Activated naive CD4-positive, alpha-beta T cell treated with anti-CD3 and anti-CD28 coated beads, Interleukin-2, amount 50 U/mL, for 72 hours (primary cell): ENCODE measurements around the gene PLEKHN1. TPM values are rescaled to one million over a fixed set of nuclear protein-coding genes. Genes with fewer than 3 reads are reported as not detected.
"Not testable (repeated sequence)": the region's sequence is repeated elsewhere in the genome, so short reads cannot be mapped to it uniquely, and the experiment has no call there.

Source experiments
- ATAC-seq, 2 donors: fragments of 150-1000 bp; cut with Tn5 transposase; 2 replicates each; pipeline ENCODE4 v1.10.0; 2021; ENCODE audit warnings: mild to moderate bottlenecking in 2 of 2, moderate library complexity in 2 of 2
- DNase-seq, 2 donors: peaks; one replicate each; pipeline ENCODE4 v3.0.0; 2021 to 2022; ENCODE audit warnings: low spot score in 2 of 2
- H3K27ac Mint-ChIP-seq, 2 donors: one replicate each; pipeline ENCODE4 v1.8.0; 2022; ENCODE audit warnings: mild to moderate bottlenecking in 2 of 2, mixed read lengths in 2 of 2
- H3K36me3 Mint-ChIP-seq, 2 donors: one replicate each; pipeline ENCODE4 v1.8.0; 2022; ENCODE audit warnings: mixed read lengths in 2 of 2
- H3K9me3 Mint-ChIP-seq, 2 donors: one replicate each; pipeline ENCODE4 v1.8.0; 2022; ENCODE audit warnings: mixed read lengths in 2 of 2
- total RNA-seq, 2 donors: library from RNA; stranded (reverse); gene quantifications; one replicate each; pipeline ENCODE4 v1.2.3, GENCODE V29; 2022

PLEKHN1 gene
- total RNA-seq, 2 donors from 2014 or later: 1.9 to 5.0 TPM

GRCh38 chr1:1000357-1001056 lies 34.2 kb downstream of the PLEKHN1 start:
- ATAC-seq (peak; percentile 1 to 25), DNase-seq (peak; percentile 65 to 71)
- H3K36me3 Mint-ChIP-seq: no peaks in the 10 kb centered on the region
- no peak overlapping the region for H3K27ac Mint-ChIP-seq
- H3K9me3 Mint-ChIP-seq: no peaks in the 10 kb centered on the region

GRCh38 chr1:1001057-1001783 lies 34.9 kb downstream of the PLEKHN1 start:
- no peak for DNase-seq
- Mint-ChIP-seq H3K27ac (no peak overlapping the region), H3K9me3 (no peaks in the 10 kb centered on the region), H3K36me3 (no peaks in the 10 kb centered on the region)
- ATAC-seq: no peak

DNA sequence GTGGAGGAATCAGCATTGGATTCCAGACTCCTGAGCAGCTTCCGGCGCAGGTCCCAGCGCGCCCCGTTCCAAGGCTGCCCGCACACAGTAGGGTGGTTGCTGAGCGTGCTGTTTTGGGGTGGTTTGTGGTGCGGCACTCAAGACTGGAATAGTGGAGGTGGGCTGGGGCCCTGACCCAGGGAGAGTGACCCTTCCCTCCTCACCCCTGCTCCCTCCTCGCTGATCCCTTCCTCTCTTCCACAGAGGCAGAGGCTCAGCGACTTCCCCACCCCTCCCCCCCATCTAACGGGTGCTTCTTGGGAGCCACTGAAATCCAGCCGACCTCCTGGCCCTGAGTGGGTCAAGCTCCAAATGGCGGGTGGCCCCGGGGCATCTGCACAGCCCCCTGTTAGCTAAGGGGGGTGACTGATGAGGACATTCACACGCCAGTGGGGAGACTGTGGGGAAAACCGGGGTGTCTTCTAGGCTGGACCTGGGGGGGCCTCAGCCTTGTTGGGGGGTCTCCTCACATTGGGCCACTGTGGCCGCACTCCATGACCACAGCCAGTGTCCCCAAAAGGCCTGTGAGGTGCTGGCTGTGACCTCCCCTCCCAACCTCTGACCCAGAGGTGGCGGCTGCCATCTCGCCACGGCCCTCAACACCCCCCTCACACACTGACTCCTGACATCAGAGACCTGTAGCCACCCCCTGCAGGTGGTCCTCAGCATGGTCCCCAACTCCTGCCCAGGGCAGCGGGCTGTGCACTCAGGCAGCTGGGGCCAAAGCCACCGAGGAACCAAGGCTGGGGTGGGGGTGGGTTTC lies 37.5 kb downstream of the PLEKHN1 start:
- DNase-seq (no peak), ATAC-seq (no peak)
- H3K9me3 Mint-ChIP-seq: no peaks in the 10 kb centered on the region
- no peak overlapping the region for H3K27ac Mint-ChIP-seq
- H3K36me3 Mint-ChIP-seq: no peaks in the 10 kb centered on the region

GRCh38 chr1:1004420-1004779 lies 38.1 kb downstream of the PLEKHN1 start:
- DNase-seq (no peak), ATAC-seq (no peak)
- no peak overlapping the region for H3K27ac Mint-ChIP-seq
- H3K36me3 Mint-ChIP-seq: no peaks in the 10 kb centered on the region
- no peaks in the 10 kb centered on the region for H3K9me3 Mint-ChIP-seq

- DNase-seq (no peak), ATAC-seq (peak in 1 of 2 donors; percentile 15)
- no peak overlapping the region for H3K27ac Mint-ChIP-seq
- H3K9me3 Mint-ChIP-seq: no peaks in the 10 kb centered on the region
- H3K36me3 Mint-ChIP-seq: no peaks in the 10 kb centered on the region
These were observed 38.8 kb downstream of the PLEKHN1 start for GRCh38 chr1:1004780-1005697.

- no peaks in the 10 kb centered on the region for H3K9me3 Mint-ChIP-seq
- no peaks in the 10 kb centered on the region for H3K36me3 Mint-ChIP-seq
- DNase-seq: no peak
- no peak for ATAC-seq
- no peak overlapping the region for H3K27ac Mint-ChIP-seq
These were observed 39.6 kb downstream of the PLEKHN1 start for GRCh38 chr1:1005774-1006304.

- Mint-ChIP-seq H3K36me3 (no peaks in the 10 kb centered on the region), H3K27ac (no peak overlapping the region), H3K9me3 (no peaks in the 10 kb centered on the region)
- ATAC-seq: peak in 1 of 2 donors; percentile 43
- no peak for DNase-seq
These were observed 40.2 kb downstream of the PLEKHN1 start for GRCh38 chr1:1006305-1007159.

DNA sequence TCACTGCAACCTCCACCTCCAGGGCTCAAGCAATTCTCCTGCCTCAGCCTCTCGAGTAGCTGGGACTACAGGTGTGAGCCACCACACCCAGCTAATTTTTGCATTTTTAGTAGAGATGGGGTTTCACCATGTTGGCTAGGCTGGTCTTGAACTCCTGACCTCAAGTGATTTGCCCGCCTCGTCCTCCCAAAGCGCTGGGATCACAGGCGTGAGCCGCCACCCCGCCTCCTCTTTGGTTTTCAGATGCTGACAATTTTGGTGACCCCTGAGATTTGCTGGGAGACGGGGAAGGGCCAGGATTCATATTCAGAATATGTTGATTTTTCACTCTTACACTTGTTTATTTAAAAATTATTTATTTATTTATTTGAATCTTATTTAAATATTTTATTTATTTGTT lies 43.8 kb downstream of the PLEKHN1 start:
- not testable (repeated sequence) for H3K27ac Mint-ChIP-seq, ATAC-seq, DNase-seq, H3K9me3 Mint-ChIP-seq, H3K36me3 Mint-ChIP-seq

GRCh38 chr1:1011396-1011949 lies 45.2 kb downstream of the PLEKHN1 start:
- no peak overlapping the region for H3K27ac Mint-ChIP-seq

GRCh38 chr1:1012736-1013104 lies 46.4 kb downstream of the PLEKHN1 start:
- ATAC-seq, H3K36me3 Mint-ChIP-seq, DNase-seq, H3K9me3 Mint-ChIP-seq: not testable (repeated sequence)
- peak overlapping the region; percentile 93 to 94 for H3K27ac Mint-ChIP-seq

More at GRCh38 chr1:1011396-1011949, 45.2 kb downstream of the PLEKHN1 start:
- no peaks in the 10 kb centered on the region for H3K9me3 Mint-ChIP-seq
- ATAC-seq (no peak), DNase-seq (no peak)
- H3K36me3 Mint-ChIP-seq: peaks cover 0 to 10% of the 10 kb centered on the region in 2 donors

GRCh38 chr1:1013105-1013921 lies 47.0 kb downstream of the PLEKHN1 start, which contains the start of gene ISG15:
Gene ISG15 (plus strand): TSS chr1:1013497. CDS start chr1:1013574, 77 bp downstream.
- Mint-ChIP-seq H3K27ac (peak within 1 kb of the TSS; percentile 93 to 94), H3K9me3 (no peaks in the 10 kb centered on the region), H3K36me3 (peaks cover 5 to 10% of the 10 kb centered on the region in 2 donors)
- peak; percentile 93 to 96 for ATAC-seq
- DNase-seq: peak; percentile 83 to 92

GRCh38 chr1:1013922-1014648 lies 47.8 kb downstream of the PLEKHN1 start:
- DNase-seq (no peak), ATAC-seq (no peak)
- Mint-ChIP-seq H3K36me3 (peaks cover 5 to 10% of the 10 kb centered on the region in 2 donors), H3K9me3 (no peaks in the 10 kb centered on the region), H3K27ac (peak overlapping the region; percentile 93 to 94)

- Mint-ChIP-seq H3K36me3 (peaks cover 5 to 10% of the 10 kb centered on the region in 2 donors), H3K27ac (peak overlapping the region in 1 of 2 donors; percentile 93), H3K9me3 (no peaks in the 10 kb centered on the region)
- ATAC-seq (no peak), DNase-seq (peak in 1 of 2 donors; percentile 57)
These were observed 48.8 kb downstream of the PLEKHN1 start for GRCh38 chr1:1014799-1015681.
